A204.1 (cell line): ENCODE measurements around the gene TGFB2.
"Not testable (repeated sequence)": the region's sequence is repeated elsewhere in the genome, so short reads cannot be mapped to it uniquely, and the experiment has no call there.

ENCODE experiments used
- FAIRE-seq: peaks from 2 replicates; lab custom pipeline; 2012; peaks lifted over from hg19 to GRCh38; lab: Jason Lieb, UNC

The TGFB2 gene

GRCh38 chr1:218344814-218345672 lies at the start of gene TGFB2:
TSS of gene TGFB2 (plus strand) at chr1:218345336. CDS start at chr1:218346702, 1,366 bp downstream.
- FAIRE-seq, result no peak

- FAIRE-seq, result no peak
These were observed 49.0 kb upstream of the TGFB2 start for GRCh38 chr1:218296162-218296561.

- no peak for FAIRE-seq
These were observed 47.7 kb upstream of the TGFB2 start for GRCh38 chr1:218297461-218297860.

- FAIRE-seq, result no peak
These were observed 47.3 kb upstream of the TGFB2 start for GRCh38 chr1:218297867-218298266.

GRCh38 chr1:218298398-218298797 lies 46.7 kb upstream of the TGFB2 start:
- no peak for FAIRE-seq

GRCh38 chr1:218299416-218299815 lies 45.7 kb upstream of the TGFB2 start:
- FAIRE-seq, result peak; percentile 66

- FAIRE-seq, result no peak
These were observed 43.9 kb upstream of the TGFB2 start for GRCh38 chr1:218301217-218301616.

- FAIRE-seq, result no peak
These were observed 43.0 kb upstream of the TGFB2 start for GRCh38 chr1:218302155-218302554.

- FAIRE-seq, result no peak
These were observed 41.8 kb upstream of the TGFB2 start for GRCh38 chr1:218303176-218303879.

- no peak for FAIRE-seq
These were observed 40.7 kb upstream of the TGFB2 start for GRCh38 chr1:218304281-218305039.

- FAIRE-seq, result no peak
These were observed 39.6 kb upstream of the TGFB2 start for GRCh38 chr1:218305472-218306064.

GRCh38 chr1:218312509-218312908 lies 32.6 kb upstream of the TGFB2 start:
- FAIRE-seq, result no peak

- peak; percentile 37 for FAIRE-seq
These were observed 30.8 kb upstream of the TGFB2 start for GRCh38 chr1:218314316-218314715.

- FAIRE-seq, result no peak
These were observed 29.5 kb upstream of the TGFB2 start for GRCh38 chr1:218315638-218316037.

GRCh38 chr1:218317061-218317460 lies 28.1 kb upstream of the TGFB2 start:
- FAIRE-seq, result no peak

- not testable (repeated sequence) for FAIRE-seq
These were observed 25.0 kb upstream of the TGFB2 start for GRCh38 chr1:218320182-218320581.

- no peak for FAIRE-seq
These were observed 22.4 kb upstream of the TGFB2 start for GRCh38 chr1:218322762-218323161.

- FAIRE-seq, result no peak
These were observed 21.4 kb upstream of the TGFB2 start for GRCh38 chr1:218323568-218324225.

- no peak for FAIRE-seq
These were observed 20.9 kb upstream of the TGFB2 start for GRCh38 chr1:218324226-218324580.

- no peak for FAIRE-seq
These were observed 16.4 kb upstream of the TGFB2 start for GRCh38 chr1:218328769-218329168.

- peak; percentile 94 for FAIRE-seq
These were observed 15.0 kb upstream of the TGFB2 start for GRCh38 chr1:218330043-218330623.

- no peak for FAIRE-seq
These were observed 12.7 kb upstream of the TGFB2 start for GRCh38 chr1:218332416-218332815.
